Measurements from ENCODE around the gene LEMD2.
A peak's percentile ranks its signal among the peaks of the same experiment; 100 is the strongest.

The LEMD2 gene

DNA sequence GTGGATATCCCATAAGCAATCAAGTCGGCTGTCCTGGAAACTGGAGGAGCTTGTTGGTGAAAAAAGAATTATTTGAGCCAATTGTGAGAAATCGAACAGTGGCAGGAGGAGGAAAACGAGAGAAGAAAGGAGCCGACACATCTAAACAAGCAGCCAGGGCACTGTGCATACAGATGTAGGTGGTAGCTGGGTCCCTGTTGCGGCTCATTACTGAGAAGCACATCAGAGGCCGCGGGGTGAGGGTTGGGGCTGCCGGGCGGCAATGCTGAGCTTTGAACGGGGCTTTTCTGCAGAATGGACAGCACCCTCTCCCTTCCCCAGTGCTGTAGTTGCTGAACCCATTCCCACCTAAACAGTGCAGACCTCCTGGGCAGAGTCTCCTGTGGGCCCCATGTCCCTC is 4.1 kb upstream of the LEMD2 start:
- no peak for ATAC-seq

DNA sequence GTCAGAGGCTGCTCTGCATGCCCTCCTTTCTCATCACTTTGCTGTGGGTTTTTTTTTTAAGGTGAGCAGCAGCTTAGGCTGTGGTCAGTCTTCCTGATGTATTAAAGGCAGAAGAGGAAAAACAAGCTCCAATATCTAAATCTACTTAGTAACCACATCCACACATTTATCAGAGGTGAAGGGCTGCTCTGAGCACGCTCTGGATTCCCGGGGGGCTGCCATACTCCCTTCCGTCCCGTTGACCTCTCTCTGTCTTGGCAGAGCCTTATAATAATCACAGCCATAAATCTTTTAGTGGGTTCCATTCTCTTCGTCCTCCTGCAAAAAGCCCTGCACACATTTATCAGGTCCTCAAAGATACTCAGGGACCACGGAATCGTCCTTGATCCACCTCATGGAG is 2.7 kb upstream of the LEMD2 start:
- no peak for ATAC-seq

DNA sequence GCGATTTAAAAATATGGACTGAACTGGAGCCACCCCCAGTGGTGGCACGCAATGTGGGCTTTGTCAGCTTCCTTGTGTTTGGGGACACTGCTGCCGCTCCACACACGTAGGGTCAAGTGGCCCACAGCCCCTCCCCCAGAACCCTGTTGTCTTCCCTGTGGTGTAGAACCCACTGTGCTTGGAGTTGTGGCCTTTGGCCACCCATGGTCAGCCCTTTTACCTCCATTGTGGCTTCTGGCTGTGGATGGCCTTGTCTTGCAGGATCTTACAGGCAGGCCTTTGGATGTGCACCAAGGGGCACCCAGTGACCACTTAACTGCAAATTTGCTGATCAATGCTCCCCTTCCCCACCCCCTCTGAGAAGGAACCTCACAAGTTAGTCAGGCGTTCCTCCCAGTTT is 2.0 kb upstream of the LEMD2 start:
- no peak for ATAC-seq

DNA sequence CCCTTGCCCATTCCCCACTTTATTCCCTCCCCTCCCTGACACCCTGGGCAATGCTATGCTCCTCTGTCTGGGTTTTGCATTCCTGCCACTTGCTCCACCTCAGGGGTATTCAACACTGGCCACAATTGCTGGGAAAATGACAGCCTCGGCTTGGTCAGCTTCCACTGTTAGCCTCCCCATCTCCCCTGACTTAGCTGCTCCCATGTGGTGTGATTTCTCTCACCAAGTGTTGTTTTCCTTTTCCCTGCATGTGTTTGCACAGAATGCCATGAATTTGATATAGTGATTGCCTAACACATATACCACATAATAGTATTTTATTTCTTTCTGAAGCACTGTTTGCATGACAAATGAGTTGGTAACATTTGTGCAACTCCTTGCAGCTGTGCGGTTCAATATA is 1.4 kb upstream of the LEMD2 start:
- ATAC-seq = no peak

DNA sequence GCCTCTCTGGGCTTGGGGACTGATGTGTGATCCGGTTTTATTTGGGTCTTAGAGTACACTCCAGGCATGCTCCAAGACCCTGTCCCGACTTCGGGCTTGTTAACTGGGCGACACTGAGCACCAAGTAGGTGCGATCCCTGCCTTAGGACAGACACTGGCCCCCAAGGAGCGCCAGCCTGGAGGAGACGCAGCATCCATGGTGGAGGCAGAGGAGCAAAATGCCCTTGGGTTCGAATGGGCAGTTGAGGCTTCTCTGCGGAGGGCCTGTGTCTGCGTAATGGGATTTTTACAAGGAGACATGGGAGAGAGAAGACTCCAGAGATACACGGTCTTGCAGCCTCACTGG is 593 bp upstream of the LEMD2 start:
- no peak for ATAC-seq

DNA sequence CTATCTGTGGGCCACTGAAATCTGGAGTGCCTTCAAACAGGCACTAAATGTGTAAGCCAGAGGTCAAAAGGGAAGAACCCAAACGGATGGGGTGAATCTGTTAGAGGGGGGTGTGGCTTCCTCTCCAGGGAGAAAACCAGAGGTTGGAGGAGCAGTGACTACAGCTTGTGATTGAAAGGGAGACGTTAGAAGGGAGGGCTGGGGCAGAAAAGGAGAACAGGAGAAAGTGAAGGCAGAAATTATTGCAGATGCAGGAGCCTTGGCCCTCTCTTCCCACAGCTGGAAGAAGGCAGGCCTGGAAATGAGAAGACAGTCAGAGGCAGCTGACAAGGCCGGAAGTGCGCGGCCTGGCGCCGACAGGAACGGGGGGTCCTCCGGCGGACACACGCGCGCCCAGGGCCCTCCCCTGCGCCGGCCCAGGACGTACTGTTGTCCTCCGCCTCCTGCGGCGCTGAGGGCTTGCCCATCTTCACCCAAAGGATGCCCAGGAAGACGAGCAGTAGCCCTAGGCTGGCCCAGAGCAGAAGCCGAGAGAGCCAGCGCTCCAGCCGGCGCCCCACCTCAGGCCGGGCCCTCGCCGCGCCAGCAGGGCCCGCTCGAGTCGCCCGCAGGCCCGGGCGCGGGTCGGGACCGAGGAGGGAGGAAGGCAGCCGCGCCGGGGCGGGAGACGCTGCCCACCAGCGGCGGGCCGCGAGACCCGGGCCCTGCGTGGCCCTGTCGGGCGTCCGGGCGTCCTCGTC is 806 bp downstream of the LEMD2 start:
- peak; percentile 50 to 58 for ATAC-seq

DNA sequence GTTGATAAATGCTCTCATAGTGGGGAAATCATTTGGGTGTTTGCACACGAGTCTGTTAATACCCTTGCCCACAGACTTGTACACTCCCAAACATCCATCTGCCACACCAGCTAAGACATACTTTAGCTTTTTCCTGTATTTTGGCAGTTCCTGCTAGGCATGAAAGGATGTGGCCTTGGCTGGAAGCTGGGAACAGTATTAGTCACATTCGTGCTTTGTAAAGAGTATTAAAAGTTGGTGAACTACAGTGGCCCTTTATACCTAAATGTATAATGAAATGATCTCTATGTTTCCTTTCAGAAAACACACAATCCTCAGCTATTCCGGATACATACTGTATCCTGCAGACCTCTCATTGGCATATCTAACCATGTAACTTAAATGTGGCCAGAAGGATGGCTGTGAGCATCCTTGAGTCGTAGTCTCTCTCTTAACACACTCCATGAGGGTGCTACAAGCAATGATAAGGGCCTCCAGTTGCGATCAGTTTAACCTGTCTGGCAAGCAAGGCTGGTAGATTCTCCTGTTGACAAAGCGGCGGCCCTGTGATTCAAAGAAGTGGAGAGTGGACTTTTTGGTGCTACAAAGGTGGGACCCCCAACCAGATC is 1.5 kb downstream of the LEMD2 start:
- peak in 1 of 2 donors; percentile 6 for ATAC-seq

DNA sequence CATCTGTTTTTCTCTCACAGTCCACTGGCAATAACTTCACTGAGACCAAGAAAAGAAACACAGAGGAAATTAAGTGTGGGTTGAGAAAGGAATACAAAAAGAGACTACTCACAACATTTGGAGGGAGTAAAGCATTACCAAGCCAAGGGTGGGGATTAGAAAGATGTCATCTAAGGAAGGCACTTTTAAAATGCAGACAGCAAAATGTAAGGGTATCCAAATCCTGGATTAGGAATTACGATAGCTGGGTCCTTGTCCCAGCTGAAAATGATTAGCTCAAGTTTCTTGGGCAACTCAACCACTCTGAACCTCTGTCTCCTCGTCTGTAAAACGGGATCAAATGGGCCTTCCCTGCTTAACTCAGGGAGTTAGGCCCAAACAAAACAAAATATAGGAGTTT is 2.2 kb downstream of the LEMD2 start:
- ATAC-seq = no peak

DNA sequence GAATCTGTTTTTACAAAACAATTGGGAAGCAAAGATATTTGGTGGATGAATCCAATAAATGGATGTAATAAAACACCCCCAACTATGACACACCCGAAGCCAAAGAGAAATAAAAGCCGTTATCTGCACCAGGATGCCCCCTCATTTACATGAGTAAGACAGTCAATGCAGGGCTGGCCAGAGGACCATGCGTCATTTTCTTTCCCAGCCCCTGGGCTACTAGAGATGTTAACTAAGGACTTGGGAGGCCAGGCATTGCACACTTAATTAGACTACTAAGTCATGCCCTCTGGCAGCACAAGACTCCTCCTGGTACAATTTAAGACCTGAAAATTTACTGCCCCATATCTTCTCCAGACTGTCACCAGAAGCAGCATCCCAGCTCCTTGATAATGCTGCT is 3.2 kb downstream of the LEMD2 start:
- no peak for ATAC-seq

DNA sequence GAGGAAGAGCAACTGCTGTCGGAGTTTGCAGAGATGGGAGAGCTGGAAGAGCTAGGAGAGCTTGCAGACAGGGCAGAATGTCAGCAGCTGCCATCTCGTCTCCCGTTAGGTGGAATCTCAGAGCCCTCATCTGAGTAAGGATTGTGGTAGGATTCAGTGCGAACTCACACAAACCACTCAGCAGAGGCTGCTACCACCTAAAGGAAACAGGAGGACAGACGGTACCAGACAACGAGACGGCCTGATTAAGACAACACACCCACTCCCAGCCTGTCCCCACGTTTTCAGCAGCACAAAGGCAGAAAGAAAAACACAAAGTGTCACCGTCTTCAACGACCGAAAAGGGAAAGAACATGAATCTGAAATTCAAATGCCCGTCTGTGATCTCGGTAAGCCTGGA is 4.1 kb downstream of the LEMD2 start:
- ATAC-seq = no peak

DNA sequence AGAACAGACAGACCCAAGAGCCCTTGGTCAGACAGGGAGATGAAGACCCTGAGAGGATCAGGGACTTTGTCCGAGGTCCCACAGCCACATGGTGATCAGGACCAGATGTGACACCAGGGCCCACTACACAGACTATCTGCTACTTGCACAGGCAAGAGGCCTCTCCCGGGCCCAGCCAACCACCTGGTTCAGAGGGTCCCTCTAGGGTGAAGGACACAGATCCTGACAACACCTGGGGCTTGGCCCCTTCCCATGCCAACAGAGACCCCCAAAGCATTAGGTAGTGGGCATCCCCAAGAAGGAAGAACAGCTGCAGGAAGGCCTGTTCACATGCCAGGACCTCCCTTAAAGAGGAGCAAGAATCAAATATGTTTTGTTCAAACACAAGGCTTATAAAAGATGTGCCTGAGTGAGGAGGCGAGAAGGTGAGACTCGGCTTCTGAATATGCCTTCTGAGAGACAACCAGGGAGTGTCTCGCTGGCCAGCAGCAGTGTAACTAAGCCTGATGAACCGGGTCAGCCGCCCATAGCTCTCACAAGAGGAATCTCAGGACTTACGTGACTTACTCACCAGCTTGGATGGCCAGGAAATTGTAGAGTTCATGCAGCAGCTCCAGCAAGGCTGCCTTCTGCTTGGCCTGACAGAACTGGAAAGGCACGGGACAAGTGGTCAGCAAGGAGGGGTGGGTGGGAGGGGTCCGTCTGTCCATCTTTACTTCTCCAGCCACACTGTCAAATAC is 5.0 kb downstream of the LEMD2 start:
- ATAC-seq = no peak

DNA sequence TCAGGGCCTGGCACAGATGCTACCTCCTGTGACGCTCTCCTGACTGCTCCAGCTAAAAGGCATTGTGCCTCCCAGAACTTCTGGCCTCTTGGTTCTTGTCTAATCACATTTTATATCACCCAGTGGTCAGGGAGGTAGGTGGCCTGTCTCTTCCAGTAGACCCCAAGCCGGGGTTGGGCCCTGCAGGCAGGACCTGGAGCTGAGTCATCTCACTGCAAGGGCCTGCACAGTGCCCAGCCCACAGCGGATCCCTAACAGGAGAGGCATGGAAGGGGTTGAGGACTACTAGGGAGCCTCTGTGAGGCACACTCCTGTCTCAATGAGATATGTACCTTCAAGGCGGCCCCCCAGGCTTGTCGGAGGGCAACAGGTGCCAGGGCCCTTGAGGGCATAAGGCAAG is 6.4 kb downstream of the LEMD2 start:
- ATAC-seq = no peak

DNA sequence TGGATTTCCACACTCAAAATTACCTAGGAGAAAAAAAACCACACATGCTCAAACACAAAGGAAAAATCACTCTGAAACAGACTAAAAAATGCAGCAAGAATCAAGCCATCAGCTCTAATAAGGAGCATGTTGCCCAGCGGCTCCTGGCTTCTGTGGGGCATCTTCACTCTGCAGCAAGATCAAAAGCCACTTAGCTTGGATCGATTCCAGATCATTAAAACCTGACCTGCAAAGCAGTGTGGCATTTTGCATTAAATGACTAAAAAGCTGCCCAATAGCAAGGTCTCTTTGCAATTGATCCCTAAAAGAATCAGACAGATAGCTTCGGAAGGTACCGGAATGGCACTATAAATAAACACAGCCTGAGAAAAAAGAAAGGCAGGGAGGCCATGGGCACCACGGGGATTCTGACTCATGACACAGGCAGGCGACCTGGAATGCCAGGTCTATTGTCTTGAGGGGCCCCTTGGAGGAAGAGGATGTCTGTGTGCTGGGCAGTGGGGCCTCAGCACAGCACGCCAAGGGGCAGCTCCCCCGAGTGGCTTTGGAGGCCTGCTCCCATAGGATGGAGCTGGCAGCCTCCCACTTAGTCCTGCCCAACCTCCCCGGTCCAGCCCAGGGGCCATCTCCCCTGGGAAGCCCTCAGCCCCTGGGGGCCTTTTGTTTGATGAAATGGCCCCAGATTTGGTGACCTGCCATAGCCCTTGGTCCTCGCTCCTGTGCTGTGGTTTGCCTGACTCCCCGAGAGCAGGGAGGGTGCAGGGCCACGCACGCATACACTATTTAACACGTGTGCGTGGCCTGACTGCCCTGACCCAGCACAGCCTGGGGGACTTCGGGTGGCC is 7.6 kb downstream of the LEMD2 start:
- ATAC-seq = no peak

DNA sequence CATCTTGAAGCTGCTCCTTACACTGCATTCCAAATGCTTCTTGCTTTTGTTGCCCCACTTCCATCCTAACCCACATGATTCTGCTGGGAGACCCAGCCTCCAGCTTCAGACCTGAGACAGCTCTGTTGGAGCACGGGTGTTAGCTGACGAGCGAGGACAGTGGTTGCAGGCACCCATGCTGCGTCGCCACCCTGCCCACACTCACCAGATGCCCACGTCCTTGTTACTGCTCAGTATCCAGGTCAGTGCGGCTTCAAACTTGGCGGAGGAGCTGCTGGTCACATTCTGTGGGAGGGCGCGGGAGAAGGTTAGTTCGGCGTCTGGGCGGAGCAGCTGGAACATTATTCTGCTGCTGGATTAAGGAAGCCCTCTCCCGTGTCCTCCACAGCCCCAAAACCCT is 9.0 kb downstream of the LEMD2 start:
- ATAC-seq = no peak

DNA sequence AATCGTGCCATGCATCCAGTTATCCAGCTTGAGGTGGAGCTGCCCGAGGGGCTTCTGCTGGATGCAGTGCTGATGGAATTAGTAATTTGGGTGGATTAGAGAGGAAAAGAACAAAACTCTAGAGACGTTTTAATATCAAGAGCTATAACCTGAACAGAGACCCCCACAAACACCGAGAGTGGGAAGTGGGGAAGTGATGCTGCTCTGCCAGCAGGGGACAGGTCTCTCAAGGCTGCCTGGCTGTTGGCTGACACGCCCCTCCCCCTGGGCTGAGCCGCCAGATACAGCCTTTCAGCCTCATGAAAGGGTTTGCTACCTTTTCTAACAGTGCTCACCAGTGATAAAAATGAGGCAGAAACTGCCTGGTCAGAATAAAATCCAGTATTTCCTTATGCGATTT is 9.6 kb downstream of the LEMD2 start:
- no peak for ATAC-seq

DNA sequence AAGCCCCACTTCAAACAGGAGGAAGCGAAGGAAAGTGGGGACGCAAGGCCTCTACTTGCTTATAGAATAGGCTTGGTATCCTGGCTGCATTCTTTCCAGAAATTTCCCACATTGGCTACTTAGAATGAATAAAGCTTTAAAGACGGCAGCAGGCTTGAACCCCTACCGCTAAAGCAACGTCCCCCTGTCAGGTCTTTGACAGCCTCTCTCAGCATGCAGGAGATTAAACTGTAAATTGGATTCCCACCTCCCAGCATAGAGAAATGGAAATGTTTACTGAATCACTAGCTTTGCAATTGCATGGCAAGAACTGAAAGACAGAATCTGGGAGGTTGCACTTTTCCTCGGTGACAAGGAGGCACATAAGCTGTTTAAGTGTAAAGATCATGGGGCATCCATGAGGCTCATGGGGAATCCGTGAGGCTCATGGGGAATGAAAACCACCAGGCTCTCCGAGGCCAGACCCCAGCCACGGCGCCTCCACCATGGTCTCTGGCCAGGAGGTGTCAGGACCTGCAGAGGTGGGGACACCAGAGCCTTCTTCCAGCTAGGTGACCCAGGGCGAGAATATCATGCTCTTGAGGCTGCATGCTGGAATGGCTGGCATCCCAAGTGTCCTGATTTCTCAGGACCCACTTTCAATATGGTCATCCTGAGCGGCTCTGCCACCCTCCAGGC is 10.3 kb downstream of the LEMD2 start:
- ATAC-seq = no peak

DNA sequence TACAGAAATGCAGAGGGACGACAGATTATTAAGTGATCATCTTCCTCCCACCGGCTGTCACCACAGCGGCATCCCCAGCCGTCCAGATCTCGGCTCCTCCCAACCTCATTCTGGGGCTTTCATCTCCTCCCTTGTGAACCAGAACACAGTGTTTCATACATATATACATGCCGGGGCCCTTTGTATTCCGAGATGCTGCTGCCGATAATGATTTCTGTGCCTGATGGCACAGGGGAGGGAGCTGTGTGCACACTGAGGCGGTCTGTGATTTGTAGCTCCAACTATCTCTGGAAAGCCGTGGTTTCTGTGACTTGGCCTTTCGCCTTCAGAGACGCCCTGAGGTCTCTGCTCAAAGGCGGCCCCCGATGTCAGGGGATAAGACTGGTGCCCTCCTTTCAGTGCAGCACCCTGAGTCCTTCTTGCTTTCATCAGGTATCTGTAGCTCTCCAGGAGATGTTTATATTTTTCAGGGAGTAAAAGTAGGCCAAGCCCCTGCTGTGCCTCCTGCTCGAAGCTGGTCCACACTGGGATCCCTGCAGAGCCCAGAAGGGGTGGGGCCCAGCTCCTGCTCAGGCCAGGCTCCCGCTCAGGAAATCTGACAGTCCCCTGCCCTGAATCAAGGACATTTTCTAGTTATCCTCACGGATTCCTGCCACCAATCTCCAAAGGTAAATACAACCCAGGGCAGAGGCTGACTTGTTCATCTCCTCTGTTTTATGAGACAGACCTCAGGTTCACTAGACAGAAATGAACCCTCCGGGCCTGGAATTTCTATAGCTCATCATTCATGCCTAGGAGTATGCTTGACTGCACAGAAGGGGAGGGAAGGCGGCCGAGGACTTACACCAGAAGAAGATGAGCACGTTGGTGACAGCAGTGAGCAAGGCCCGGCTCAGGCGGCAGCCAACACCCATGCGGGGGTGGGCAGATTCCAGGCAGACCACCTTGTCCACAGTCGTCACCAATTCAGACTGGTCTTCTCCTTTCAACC is 11.2 kb downstream of the LEMD2 start:
- ATAC-seq = no peak

DNA sequence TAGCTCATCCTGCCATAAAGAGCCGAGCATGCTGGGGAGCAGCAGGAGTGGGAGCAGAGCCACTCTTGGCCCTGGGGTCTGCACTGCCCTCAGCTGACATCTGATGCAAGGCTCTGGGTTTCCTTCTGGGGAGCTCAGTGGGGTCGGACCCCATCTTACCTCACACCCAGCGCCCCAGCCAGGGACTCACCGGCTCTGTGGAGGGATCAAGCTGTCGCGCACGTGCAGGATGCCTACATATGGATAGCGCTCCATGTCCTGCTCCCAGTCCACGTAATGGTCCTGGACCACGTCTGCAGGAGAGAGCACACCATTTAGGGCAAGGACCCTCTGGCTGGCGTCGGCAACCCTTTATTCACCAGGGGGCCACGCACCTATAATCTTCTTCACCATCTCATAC is 12.2 kb downstream of the LEMD2 start:
- no peak for ATAC-seq

DNA sequence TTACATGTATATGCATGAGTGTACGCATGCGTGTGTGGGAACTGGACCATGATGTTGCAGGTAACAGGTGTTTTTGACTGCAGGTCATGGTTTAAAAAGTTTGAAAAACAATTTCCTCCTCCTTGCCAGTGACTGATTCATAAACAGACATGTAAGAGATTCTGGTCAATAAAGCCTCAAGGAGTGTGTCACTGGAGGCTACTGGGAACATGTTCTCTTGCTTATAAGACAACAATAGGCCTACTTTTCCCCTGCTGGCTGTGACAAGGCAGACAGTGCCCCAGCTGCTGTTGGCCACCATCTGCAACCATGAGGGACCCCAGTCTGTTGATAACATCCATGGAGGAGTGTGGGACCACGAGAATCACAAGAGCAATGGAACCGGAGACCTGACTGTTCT is 12.7 kb downstream of the LEMD2 start:
- ATAC-seq = no peak

DNA sequence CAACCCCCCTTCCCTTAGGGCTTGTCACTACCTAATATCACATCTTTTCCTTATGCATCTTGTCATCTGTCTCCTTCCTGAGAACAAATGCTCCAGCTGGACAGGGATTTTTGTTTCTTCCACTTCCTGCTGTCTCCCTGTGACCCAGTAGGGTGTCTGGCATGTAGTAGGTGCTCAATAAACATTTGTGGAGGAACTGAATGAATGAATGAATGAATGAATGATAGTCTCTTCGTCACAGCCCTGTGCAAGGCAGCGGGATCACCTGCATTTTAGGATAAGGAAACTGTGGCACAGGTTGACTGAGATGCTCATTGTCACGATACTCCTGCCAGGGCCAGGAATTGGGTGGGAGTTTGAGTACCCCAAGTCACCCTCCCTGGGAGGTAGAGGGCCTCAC is 14.2 kb downstream of the LEMD2 start:
- no peak for ATAC-seq

DNA sequence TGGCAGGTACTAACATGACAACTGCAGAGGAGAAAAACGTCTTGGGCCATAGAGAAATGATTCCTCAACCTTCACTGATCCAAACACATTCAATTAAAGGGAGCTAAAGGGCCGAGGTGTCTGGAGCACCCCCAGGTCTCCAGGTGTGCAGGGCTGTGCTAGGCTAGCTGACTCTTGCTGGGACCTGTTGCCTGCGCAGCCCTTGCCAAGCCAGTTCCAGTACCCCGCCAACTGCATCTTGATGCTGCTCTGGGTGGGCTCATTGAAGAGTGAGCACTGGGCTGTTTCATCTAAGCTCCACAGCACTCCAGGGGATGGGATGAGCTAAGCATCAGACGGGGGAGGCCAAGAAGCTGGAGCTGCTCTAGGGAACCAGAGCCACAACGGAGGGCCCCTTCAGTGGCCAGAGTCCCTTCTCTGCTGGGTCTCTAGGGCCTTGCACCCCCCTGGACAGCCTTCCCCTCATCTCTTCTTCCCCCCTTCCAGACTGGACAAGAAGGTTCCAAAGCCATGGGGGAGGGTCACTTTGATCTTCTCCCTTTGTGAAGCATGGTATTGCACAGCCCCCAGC is 15.9 kb downstream of the LEMD2 start:
- no peak for ATAC-seq

All from activated CD4-positive, CD25-positive, alpha-beta regulatory T cell treated with anti-CD3 and anti-CD28 coated beads, Interleukin-2, amount 50 U/mL, for 24 hours (primary cell).